Stimulated activated CD4-positive, alpha-beta T cell treated with anti-CD3 and anti-CD28 coated beads, Interleukin-12 subunit alpha, Interleukin-12 subunit beta, amount 100 ng/mL, for 48 hours (primary cell): ENCODE data around the gene SLC66A2.
"Not testable (repeated sequence)": the region's sequence is repeated elsewhere in the genome, so short reads cannot be mapped to it uniquely, and the experiment has no call there.

ENCODE experiments used
- DNase-seq, 3 donors: peaks; one replicate each; pipeline ENCODE4 v3.0.0-alpha.2; 2020; ENCODE audit warnings: low read depth in 2 of 3, low spot score in 1 of 3

Gene SLC66A2

DNA sequence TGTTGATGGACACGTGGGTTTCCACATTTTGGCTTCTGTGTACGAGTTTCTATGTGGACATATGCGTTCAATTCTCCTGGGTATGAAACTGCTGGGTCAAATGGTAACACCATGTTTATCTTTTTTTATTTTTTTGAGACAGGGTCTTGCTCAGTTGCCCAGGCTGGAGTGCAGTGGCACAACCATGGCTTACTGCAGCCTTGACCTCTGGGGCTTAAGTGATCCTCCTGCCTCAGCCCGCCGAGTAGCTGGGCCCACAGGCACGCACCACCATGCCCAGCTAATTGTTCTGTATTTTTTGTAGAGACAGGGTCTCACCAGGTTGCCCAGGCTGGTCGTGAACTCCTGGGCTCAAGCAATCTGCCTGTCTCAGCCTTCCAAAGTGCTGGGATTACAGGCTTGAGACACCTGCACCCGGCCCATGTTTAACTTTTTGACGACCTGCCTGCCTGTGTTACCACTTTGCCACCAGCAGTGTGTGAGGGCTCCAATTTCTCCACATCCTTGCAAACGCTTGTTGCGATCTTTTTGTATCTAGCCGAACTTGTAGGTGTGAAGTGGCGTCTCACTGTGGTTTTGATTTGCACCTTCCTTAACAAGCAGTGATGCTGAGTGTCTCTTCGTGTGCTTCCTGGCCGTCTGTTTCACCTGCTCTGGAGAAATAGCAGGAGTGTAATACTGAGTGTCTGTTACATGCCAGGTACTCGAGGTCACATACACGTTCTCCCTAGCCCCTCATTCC, 19.9 kb upstream of the SLC66A2 start:
- no peak for DNase-seq

DNA sequence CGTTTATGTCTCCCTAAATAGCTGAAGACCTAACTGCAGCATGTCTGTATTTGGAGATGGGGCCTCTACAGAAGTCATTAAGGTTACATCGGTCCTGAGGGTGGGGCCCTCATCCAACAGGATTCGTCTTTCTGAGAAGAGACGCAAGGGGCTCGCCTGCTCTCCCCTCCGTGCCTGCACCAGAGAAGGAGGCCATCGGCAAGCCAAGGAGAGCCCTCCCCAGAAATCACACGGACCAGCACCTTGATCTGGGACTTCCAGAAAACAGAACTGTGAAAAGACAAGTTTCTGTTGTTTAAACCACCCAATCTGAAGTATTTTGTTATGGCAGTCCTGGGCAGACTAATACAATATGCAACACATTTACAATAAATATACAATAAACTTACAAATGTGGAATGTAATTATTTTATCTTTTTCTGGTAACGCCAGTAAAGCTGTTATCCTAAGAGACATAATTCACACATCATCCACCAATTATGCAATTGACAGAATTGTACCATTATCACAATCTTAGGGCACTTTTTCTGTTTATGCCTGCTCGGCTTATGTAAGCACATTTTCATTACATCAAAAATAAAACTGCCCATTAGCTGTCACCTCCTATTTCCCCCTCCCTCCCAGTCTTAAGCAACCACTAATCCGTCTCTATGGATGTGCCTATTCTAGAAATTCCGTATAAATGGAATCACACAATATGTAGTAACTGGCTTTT, 19.1 kb upstream of the SLC66A2 start:
- no peak for DNase-seq

DNA sequence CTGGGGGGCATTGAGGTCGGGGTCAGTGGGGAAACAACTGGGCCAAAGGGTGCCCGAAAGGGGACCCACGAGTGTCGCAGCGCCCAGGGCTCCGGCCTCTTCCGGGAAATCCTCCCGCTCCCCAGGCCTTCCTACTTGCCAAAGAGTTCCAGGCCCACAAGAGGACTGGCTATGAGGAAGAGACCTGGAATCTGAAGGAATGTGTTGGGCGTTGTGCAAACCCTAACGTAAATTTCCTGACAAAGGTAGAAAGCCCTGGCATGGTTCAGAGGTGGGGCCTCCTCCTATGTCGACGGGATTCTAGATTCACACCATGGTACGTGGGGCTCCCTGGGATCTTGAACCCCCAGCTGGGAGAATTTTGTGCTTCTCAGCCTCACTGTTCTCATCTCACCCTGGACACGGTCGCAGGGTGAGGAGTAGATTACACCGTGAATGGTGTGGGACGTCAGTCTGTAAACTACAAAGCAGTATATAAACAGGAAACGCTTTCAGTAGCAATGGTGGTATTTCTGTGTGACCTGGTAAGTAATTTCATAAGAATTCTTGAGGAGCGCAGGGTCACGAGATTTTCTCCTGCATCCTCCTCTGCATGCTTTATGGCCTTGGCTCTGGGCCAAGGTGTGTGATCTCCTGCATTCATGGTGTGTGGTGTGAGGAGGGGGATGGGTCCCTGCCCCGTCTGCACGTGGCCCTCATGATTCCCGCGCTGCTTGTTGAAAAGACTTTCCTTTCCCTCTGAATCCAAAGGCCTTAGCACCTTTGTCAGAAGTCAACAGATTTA, 13.9 kb upstream of the SLC66A2 start:
- no peak for DNase-seq

DNA sequence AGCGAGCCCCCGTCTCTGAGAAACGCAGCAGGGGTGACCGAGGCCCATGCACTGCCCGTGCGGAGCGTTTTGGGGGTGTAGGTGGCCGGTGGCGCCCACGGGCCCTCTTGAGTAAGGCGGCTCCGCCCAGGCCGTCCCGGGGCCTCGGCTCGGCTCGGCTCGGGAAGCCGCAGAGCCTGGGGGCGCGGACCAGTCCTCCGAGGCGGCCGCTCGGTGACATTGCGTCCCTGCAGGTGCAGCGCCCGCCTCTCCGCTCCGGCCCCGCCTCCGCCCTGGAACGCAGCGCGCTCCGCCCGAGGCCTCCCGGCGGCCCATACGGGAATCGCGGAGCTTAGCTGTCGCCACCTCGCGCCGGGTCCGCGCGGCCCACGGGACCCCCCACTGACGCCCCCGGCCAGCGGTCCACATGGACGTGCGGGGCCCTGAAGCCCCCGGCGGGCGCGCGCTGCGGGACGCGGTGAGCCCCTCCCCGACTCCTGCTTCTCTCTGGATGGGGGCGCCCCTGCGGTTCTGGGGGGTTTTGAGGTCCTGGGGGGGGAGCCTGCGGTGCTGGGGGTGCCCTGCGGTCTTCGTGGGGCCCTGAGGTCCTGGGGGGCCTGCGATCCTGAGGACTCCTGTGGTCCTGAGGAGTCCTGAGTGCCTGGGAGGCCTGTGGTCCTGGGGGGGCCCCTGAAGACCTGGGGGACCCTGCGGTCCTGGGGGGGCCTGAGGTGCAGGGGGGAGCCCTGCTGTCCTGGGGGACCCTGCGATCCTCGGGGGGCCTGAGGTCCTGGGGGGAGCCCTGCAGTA, 13.1 kb upstream of the SLC66A2 start, which contains the start of gene HSBP1L1:
TSS of gene HSBP1L1 (plus strand) at position 314 of the 789 bp plus-strand sequence. CDS start at position 407, 93 bp downstream.
- DNase-seq = peak in 2 of 3 donors; percentile 50

DNA sequence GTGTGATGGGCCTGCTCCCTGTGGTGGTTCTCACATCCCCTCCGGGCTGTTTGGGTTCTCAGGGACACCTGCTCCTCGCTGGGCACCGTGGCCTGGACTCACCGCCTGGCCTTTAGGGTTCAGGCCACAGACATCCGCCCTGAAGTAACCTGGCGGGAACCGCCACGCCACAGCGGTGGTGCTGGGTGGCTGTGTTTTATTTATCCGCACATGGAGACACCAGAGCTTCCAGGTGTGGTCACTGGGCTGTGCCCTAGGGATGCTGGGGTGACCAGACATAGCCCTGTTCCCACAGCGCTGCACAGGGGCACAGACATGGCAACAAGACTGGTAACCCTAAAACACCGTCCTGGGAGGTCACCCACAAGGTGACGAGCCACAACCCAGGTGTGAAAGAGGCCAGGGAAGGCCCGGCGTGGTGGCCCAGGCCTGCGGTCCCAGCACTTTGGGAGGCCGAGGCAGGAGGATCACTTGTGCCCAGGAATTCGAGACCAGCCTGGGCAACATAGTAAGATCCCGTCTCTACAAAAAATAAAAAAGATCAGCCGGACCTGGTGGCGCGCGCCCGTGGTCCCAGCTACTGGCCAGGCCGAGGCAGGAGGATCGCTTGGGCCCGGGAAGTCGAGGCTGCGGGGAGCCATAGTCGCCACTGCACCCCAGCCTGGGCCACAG, 12.3 kb upstream of the SLC66A2 start:
- no peak for DNase-seq

DNA sequence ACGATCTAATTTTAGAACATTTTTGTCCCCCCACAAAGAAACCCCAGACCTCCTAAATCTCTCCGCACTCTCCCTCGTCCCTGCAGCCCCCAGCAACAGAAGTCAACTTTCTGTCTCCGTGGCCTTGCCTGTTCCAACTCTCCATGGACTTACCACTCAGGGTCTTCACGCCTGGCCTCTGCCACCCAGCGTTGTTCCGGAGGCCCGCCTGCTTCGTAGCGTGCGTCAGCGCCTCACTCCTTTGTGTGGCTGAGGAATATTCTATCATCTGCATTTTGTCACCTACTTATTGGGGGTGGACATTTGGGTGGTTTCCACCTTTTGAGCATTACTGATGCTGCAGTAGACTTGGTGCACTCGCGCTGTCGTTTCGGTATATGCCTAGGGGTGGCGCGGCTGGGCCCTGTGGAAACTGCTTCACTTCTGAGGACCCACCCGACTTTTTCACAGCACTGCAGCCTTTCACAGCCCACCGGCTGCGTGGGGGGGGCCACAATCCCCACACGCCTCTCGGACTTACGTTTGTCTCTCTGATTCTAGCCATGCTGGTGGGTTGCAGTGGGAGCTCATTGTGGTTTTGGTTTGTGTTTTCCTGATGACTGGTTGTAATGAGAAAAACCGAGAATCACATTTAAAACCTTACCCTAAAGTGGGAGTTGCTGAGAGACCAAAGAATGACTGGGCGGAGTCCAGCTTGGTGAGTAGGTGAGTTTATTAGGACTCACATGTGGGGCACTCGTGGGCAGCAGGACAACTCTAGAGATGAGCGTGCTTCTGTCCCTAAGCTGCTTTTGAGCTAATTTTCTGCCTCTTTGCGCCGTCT, 11.6 kb upstream of the SLC66A2 start:
- DNase-seq = peak in 2 of 3 donors; percentile 37 to 52

DNA sequence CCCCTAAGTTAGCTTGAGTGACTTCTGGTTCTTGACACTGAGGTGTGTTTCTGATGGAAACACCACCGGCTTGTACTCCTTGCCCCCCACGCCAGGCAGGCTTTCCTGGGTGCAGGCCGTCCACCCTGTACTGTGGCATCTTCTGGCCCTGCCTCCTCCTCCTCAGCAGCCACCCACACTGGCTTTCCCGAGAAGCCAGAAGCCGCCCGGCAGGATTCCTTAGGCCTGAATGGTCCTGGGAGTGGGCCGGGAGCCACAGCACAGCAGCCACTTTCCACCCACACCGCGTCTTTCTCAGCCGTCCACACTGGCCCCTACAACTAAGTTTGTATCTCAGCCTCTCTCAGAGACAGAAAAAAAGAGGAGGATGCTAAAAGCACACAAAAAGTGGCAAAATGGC, 10.9 kb upstream of the SLC66A2 start:
- DNase-seq = no peak

DNA sequence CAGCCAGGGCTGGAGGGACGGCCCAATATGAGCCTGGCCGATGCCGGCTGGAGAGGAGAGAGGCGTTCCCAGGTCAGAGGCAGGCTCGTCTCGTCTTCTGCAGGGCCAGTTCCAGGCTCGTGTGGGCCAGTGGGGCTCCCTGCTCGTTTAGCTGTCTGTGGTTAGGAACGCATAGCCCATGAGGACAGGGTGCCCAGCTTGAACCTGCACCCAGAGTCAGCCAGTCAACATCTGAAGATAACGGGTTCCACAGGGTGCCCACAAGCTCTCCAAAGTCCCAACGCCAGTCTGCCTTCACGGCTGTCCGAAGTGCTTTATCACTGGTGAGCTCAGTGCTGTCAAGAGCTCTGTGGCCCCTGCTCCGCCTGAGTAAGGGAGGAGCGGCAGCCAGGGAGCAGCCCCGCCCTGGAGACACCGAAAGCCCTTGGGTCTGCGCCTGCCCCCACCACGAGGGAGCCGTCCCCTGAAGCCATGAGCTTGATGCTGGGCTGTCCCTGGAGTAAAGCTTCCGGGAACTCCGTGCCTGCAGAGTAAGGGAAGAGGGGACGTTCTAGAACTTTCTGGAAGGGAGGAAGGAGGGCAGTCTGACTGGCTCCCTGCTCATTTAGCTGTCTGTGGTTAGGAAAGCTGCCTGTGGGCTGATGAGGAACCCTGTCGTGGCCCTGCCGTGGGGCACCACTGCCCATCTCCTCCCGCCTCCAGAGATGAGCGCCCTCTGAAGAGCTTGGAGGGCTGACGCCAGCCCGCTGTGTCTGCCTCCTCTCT, 10.3 kb upstream of the SLC66A2 start:
- no peak for DNase-seq

DNA sequence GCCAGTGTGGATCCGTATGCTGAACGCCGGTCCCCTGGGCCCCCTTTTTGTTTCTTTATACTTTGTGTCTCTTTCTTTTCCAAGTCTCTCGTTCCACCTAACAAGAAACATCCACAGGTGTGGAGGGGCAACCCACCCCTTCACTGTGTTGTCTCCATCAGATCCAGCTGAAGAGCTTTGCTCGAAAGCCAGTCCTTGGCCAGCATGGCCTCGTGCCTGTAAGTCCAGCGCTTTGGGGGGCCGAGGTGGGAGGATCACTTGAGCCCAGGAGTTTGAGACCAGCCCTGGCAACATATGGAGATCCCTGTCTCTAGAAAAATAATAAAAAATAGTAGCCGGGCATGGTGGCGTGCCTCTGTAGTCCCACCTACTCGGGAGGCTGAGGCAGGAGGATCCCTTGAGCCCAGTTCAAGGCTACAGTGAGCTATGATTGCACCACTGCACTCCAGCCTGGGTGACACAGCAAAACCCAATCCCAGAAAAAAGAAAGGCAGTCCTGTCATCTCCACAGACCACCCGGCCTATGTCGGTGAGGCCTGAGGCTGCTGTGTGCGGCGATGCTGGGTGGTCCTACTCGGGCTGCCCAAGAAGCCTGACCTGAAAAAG, 9.6 kb upstream of the SLC66A2 start:
- DNase-seq = no peak

DNA sequence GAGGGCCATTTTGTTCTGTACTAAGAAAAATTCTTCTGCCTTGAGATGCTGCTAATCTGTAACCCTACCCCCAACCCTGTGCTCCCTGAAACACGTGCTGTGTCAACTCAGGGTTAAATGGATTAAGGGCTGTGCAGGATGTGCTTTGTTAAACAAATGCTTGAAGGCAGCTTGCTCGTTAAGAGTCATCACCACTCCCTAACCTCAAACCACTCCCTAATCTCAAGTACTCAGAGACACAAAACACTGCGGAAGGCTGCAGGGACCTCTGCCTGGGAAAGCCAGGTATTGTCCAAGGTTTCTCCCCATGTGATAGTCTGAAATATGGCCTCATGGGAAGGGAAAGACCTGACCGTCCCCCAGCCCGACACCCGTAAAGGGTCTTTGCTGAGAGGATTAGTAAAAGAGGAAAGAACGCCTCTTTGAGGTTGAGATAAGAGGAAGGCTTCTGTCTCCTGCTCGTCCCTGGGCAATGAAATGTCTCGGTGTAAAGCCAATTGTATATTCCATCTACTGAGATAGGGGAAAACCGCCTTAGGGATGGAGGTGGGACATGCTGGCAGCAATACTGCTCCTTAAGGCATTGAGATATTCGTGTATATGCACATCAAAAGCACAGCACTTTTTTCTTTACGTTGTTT, 8.8 kb upstream of the SLC66A2 start:
- DNase-seq = not testable (repeated sequence)

DNA sequence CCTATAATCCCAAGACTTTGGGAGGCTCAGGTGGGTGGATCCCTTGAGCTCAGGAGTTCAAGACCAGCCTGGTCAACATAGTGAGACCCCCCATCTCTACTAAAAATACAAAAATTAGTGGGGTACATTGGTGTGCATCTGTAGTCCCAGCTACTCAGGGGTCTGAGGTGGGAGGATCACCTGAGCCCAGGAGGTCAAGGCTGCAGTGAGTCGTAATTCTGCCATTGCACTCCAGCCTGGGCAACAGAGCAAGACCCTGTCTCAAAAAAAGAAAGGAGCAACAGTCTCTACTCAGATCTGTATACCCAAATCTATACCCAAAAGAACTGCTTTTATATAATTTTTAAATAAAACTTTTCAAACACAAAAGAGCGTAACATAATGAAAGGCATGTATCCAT, 7.5 kb upstream of the SLC66A2 start:
- DNase-seq = no peak

DNA sequence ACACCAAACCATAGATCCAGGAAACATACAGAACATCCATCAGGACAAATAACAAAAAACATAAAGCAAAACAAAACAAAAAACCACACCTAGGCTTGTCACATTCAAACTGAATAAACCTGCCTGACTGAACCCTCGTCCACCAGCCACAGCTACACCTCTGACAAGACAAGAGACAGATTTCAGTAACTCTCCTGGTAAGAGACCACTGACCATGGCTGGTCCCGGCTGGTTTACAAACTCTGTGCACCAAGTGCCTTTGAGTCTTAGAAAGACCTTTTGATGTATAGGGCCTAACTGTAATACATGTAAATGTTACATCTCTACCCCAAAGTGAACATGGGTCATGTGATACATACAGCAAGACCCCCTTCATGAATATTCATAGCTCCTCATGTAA, 4.8 kb upstream of the SLC66A2 start:
- no peak for DNase-seq

DNA sequence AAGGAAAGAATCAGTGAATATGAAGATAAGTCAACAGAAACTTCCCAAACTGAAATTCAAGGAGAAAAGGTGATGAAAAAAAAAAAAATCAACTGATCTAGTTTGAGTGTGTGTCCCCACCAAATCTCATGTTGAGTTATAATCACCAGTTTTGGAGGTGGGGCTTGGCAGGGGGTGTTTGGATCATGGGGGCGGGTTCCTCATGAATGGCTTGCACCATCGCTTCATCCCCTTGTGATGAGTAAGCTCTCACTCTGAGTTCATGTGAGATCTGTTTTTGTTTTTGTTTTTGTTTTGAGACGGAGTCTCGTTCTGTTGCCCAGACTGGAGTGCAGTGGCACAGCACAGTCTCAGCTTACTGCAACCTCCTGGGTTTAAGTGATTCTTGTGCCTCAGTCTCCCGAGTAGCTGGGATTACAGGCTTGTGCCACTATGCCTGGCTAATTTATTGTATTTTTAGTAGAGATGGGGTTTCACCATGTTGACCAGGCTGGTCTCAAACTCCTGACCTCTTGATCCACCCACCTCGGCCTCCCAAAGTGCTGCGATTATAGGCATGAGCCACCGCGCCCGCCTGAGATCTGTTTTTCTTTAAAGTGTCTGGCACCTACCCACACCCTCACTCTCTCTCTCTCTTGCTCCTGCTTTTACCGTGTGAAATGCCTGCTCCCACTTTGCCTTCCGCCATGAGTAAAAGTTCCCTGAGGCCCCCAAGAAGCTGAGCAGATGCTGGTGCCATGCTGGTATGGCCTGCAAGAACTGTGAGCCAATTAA, 4.0 kb upstream of the SLC66A2 start:
- DNase-seq = no peak

DNA sequence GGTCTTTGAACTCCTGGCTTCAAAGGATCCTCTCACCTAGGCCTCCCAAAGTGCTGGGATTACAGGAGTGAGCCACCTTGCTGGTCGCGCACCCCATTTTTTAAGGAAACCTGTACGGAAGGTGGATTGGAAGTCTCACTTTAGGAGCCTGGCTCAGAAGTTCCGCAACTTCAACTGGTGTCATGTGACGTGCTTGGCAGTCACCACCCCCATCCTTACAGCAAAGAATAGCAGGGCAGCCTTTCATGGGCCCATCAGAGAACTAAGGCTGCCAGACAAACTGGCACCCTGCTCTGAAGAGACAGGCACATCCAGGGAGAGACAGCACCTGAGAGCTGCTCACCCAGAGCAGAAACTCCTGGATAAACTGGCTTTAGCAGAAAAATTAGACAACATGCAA, 3.3 kb upstream of the SLC66A2 start:
- DNase-seq = no peak

DNA sequence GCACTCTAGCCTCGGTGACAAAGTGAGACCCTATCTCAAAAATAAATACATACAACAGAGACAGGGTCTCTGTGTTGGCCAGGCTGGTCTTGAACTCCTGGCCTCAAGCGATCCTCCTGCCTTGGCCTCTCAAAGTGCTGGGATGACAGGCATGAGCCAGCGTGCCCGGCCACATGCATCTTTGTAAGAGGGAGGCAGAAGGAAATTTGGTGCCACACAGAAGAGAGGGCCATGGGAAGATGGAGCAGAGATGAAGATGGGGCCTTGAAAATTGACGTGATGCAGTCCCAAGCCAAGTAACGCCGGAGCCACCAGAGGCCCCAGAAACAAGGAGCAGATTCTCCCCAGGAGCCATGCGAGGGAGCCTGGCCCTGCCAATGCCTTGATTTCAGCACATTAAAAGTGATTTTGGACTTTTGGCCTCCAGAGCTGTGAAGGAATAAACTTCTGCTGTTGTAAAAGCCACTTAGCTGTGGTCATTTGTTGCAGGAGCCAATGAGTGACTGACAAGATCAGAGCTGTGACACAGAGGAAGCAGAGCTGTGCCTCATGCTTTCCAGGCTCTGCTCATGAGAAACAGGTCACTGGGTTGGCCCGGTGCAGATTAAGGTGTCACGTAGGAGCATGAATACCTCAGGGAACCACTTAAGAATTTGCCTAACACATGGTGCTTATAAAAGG, 2.7 kb upstream of the SLC66A2 start:
- DNase-seq = no peak

DNA sequence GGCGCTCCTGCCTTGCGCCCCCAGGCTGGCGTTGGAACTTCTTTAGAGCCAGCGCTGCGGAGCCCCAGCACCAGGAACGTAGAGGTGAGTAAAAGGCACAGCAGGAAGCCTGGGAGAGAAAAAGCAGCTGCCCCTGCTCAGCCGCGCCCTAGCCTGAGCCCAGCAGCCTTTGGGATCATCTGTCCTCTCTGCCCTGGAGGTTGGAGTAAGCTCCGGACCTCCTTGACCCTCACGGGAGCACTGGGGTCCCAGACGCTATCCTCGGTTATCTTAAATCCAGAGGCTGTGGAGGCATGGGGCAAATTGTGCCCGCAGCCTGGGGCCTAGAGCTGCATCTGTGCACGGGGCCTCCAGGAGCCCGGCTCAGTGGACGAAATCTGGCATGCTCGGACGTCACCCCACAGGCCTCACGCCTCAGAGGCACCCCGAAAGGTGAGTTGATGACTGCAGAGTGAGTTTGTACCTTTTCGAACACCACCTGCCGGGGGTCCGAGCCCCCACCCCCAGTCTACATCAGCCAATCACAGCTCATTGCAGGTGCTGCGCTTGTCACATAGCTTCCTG, 1.6 kb upstream of the SLC66A2 start:
- DNase-seq = no peak
